LNCaP clone FGC (cell line): Measurements from ENCODE around the gene ZKSCAN1.

ENCODE experiments used
- DNase-seq: peaks from one replicate; pipeline ENCODE4 v3.0.0-alpha.2; 2011; ENCODE audit warnings: low read depth
- H3K4me3 ChIP-seq: 2 replicates; pipeline ENCODE4 v1.5.1; 2011; ENCODE audit warnings: mild to moderate bottlenecking, low read depth, low read length, control low read depth
- CTCF ChIP-seq: IDR thresholded peaks from 2 replicates; pipeline ENCODE4 v1.5.1; 2012; ENCODE audit warnings: mild to moderate bottlenecking; ENCODE audit not compliant: control insufficient read depth, insufficient read depth; ENCODE audit errors: extremely low read depth

ZKSCAN1 gene

GRCh38 chr7:100081535-100082102 is 66.2 kb downstream of the ZKSCAN1 start, which contains the start of gene ZNF3:
Gene ZNF3 (minus strand): TSS chr7:100081723. CDS start chr7:100077357, 4,366 bp downstream.
- DNase-seq: peak; percentile 98
- H3K4me3 ChIP-seq: peak within 1 kb of the TSS; percentile 86
- TF ChIP-seq CTCF: peak; percentile 98

GRCh38 chr7:100082978-100083377 is 67.6 kb downstream of the ZKSCAN1 start:
- DNase-seq: no peak
- H3K4me3 ChIP-seq: no peak overlapping the region

GRCh38 chr7:100085515-100085914 is 70.1 kb downstream of the ZKSCAN1 start:
- no peak for DNase-seq
- no peak overlapping the region for H3K4me3 ChIP-seq
- TF ChIP-seq CTCF: no peak

More at GRCh38 chr7:100082978-100083377, 67.6 kb downstream of the ZKSCAN1 start:
- no peak for TF ChIP-seq CTCF

GRCh38 chr7:100087055-100087750 is 71.8 kb downstream of the ZKSCAN1 start:
- no peak for DNase-seq
- H3K4me3 ChIP-seq: no peak overlapping the region
- no peak for TF ChIP-seq CTCF

GRCh38 chr7:100088095-100088620 is 72.8 kb downstream of the ZKSCAN1 start:
- no peak for TF ChIP-seq CTCF

GRCh38 chr7:100088621-100089457 is 73.4 kb downstream of the ZKSCAN1 start, which contains the start of gene COPS6:
Gene COPS6 (plus strand): TSS chr7:100088969. CDS start chr7:100088991, 22 bp downstream.
- no peak for DNase-seq
- peak within 1 kb of the TSS; percentile 63 for H3K4me3 ChIP-seq
- TF ChIP-seq CTCF: no peak

More at GRCh38 chr7:100088095-100088620, 72.8 kb downstream of the ZKSCAN1 start:
- no peak for DNase-seq
- peak overlapping the region; percentile 63 for H3K4me3 ChIP-seq
